Measurements from ENCODE around the gene HAND2.

HAND2 gene

DNA sequence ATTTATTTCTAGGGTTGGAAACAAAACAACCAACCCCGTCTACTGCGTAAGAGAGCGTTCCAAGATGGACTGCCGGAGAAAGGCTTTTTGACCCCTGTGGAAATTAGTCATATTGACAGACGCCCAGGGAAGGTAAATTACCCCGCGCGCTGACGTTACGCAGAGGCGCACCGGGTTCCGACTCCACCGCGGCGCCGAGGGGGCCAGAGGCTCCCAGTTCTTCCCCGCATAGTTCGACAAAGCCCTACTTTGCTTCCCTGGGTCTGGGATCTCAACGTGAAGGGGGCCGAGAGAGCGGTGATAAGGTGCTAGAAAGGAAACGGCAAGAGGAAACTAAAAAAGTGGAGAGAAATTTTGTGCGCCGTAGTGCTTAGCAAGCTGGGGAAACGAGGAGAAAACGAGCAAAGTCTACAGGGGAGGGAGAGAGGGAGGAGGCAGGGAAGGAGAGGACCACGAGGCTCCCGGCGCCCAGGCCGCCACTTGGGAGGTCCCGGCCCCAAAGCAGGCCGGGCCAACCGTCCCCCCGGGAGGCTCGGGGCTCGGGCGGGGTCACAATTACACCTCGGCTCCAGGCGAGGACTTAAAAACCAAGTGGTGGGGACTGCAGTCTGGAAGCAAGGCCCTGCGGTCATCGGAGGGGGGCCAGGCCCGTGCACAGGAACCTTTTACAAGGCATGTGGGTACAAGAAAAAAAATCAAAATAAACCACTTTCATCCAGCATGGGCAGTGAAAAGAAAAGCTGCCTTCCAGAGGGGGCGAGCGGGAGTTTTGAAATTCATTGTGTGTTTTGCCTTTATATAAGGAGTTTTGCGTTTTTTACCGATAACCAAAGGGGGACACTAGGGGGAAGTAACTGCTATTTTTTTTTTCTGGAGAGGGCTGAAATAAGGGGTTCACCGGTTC lies 13.2 kb downstream of the HAND2 start:
- peak overlapping the region; percentile 24 for H3K4me3 ChIP-seq (ENCODE audit: low read depth, low read length)
- H3K4me1 ChIP-seq (ENCODE audit: control insufficient read depth, insufficient read depth, low read length) = peaks cover 6% of the 10 kb centered on the region
- H3K9me3 ChIP-seq (ENCODE audit: control insufficient read depth, insufficient read depth, low read length) = no peaks in the 10 kb centered on the region
- H3K27me3 ChIP-seq (ENCODE audit: control insufficient read depth, insufficient read depth, low read length) = peaks cover 100% of the 10 kb centered on the region
- no peaks in the 10 kb centered on the region for H3K36me3 ChIP-seq (ENCODE audit: control insufficient read depth, insufficient read depth, low read length)
- H3K9ac ChIP-seq (ENCODE audit: low read depth, low read length) = no peak overlapping the region

- Histone ChIP-seq H3K9ac (ENCODE audit: low read depth, low read length) (no peak overlapping the region), H3K4me1 (ENCODE audit: control insufficient read depth, insufficient read depth, low read length) (peaks cover 6% of the 10 kb centered on the region), H3K9me3 (ENCODE audit: control insufficient read depth, insufficient read depth, low read length) (no peaks in the 10 kb centered on the region), H3K4me3 (ENCODE audit: low read depth, low read length) (no peak overlapping the region), H3K36me3 (ENCODE audit: control insufficient read depth, insufficient read depth, low read length) (no peaks in the 10 kb centered on the region), H3K27me3 (ENCODE audit: control insufficient read depth, insufficient read depth, low read length) (peaks cover 100% of the 10 kb centered on the region)
Measured at GRCh38 chr4:173515458-173515857, 14.6 kb downstream of the HAND2 start.

DNA sequence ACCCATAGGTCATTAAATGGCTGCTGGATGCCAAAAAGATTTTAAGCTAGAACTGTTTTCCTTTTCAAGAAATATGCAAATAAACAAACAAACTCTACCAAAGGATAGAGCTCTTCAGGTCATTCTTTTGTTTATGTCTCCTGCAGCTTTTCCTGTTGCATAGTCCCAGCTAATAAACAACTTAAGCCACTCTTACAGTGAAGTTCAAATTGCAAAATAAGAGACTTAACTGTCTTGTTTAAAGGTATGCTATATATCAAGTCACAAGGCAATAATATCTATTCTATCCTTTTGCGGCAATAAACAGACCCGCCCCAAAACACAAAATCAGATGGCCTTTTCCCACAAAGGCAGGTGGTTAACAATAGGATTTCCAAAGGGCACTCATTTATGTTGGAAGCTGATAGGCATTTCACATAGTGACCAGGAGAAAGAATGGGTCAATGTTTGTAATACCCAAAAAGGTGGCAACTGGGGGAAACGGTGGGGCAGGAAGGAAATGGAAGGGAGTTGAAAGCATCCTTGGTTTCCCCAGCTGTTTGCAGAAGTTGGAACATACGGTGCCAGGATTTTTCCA lies 15.3 kb downstream of the HAND2 start:
- H3K9ac ChIP-seq (ENCODE audit: low read depth, low read length) = no peak overlapping the region
- H3K4me1 ChIP-seq (ENCODE audit: control insufficient read depth, insufficient read depth, low read length) = peaks cover 6% of the 10 kb centered on the region
- peaks cover 100% of the 10 kb centered on the region for H3K27me3 ChIP-seq (ENCODE audit: control insufficient read depth, insufficient read depth, low read length)
- no peaks in the 10 kb centered on the region for H3K9me3 ChIP-seq (ENCODE audit: control insufficient read depth, insufficient read depth, low read length)
- no peak overlapping the region for H3K4me3 ChIP-seq (ENCODE audit: low read depth, low read length)
- no peaks in the 10 kb centered on the region for H3K36me3 ChIP-seq (ENCODE audit: control insufficient read depth, insufficient read depth, low read length)

GRCh38 chr4:173513651-173514050 lies 16.4 kb downstream of the HAND2 start:
- no peak overlapping the region for H3K4me3 ChIP-seq (ENCODE audit: low read depth, low read length)
- H3K27me3 ChIP-seq (ENCODE audit: control insufficient read depth, insufficient read depth, low read length) = peaks cover 100% of the 10 kb centered on the region
- no peaks in the 10 kb centered on the region for H3K9me3 ChIP-seq (ENCODE audit: control insufficient read depth, insufficient read depth, low read length)
- H3K36me3 ChIP-seq (ENCODE audit: control insufficient read depth, insufficient read depth, low read length) = no peaks in the 10 kb centered on the region
- H3K4me1 ChIP-seq (ENCODE audit: control insufficient read depth, insufficient read depth, low read length) = peaks cover 6% of the 10 kb centered on the region
- H3K9ac ChIP-seq (ENCODE audit: low read depth, low read length) = no peak overlapping the region

DNA sequence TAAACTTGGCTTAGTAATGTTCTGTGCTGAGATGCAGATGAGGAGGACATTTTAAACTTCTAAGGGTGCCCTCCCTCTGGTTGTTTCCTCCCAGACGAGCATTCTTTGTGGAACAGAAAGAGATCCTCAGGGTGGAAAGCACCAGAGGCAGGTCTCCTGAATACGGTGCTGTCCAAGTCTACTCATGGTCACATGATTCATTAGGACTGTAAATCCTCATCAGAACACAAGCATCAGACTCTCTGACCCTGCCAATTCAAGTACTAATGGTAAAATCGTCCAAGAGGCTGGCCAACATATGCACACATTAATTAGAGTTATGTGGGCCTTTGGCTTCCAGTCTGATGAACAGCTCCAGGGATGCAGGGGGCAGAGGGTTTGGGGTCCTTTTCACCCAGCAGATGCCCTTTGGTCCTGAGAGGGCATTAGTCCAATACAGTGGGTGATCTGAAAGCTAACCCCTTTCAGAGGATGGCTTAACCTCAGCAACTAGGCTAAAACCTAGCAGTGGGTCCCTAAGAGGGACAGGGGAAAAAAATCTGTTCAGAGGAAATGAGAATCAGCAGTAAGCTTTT lies 18.2 kb downstream of the HAND2 start:
- Histone ChIP-seq H3K4me3 (ENCODE audit: low read depth, low read length) (no peak overlapping the region), H3K9me3 (ENCODE audit: control insufficient read depth, insufficient read depth, low read length) (no peaks in the 10 kb centered on the region), H3K27me3 (ENCODE audit: control insufficient read depth, insufficient read depth, low read length) (peaks cover 100% of the 10 kb centered on the region), H3K36me3 (ENCODE audit: control insufficient read depth, insufficient read depth, low read length) (no peaks in the 10 kb centered on the region), H3K4me1 (ENCODE audit: control insufficient read depth, insufficient read depth, low read length) (peaks cover 3% of the 10 kb centered on the region), H3K9ac (ENCODE audit: low read depth, low read length) (no peak overlapping the region)

- peaks cover 100% of the 10 kb centered on the region for H3K27me3 ChIP-seq (ENCODE audit: control insufficient read depth, insufficient read depth, low read length)
- no peaks in the 10 kb centered on the region for H3K4me1 ChIP-seq (ENCODE audit: control insufficient read depth, insufficient read depth, low read length)
- no peak overlapping the region for H3K9ac ChIP-seq (ENCODE audit: low read depth, low read length)
- no peaks in the 10 kb centered on the region for H3K36me3 ChIP-seq (ENCODE audit: control insufficient read depth, insufficient read depth, low read length)
- H3K4me3 ChIP-seq (ENCODE audit: low read depth, low read length) = peak overlapping the region; percentile 39
- H3K9me3 ChIP-seq (ENCODE audit: control insufficient read depth, insufficient read depth, low read length) = no peaks in the 10 kb centered on the region
Measured at GRCh38 chr4:173509036-173510001, 20.7 kb downstream of the HAND2 start.

- no peak overlapping the region for H3K9ac ChIP-seq (ENCODE audit: low read depth, low read length)
- H3K4me3 ChIP-seq (ENCODE audit: low read depth, low read length) = peak overlapping the region; percentile 39
- H3K36me3 ChIP-seq (ENCODE audit: control insufficient read depth, insufficient read depth, low read length) = no peaks in the 10 kb centered on the region
Measured at GRCh38 chr4:173508386-173509035, 21.5 kb downstream of the HAND2 start.

DNA sequence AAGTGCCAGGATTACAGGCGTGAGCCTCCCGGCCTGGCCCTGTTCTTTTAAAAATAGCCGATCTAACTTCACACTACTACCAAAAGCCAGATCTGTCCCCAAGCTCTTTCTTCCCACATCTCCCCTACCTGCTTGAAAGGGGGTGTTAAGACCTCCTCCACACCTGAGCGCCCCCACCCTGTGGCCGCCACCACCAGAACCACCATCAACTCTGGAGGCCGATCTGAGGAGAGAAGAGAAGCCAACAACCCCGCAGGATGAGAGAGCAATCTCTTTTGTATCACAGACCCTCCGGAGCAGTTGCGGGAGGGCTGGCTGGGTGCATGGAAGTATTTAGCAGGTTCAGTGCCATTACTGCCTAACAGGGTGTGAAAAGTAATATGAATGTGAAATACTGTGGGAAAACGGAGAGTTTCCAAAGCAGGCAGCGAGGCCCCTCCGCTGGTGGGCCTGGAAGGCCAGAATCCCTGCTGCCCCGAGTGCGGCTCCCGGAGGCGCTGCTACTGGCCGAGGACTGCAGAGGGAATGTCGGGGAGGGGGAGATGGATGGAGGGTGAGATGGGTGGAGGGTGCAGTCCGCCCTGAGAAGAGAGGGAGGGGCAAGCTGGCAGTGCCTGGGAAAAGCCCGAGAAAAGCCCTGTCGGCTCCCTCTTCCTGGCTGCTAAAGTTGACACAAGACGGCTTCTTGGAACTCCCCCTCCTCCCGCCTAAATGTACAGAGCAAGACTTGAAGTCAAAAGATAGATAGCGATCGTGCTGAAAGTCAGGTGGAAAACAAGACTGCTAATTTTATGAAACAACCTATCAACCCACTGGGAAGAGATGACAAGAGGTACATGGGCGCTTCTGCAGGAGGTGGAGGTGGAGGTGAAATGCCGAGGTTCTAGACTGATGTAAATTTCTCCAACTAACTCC lies 22.3 kb downstream of the HAND2 start:
- H3K27me3 ChIP-seq (ENCODE audit: control insufficient read depth, insufficient read depth, low read length) = peaks cover 100% of the 10 kb centered on the region
- no peak overlapping the region for H3K9ac ChIP-seq (ENCODE audit: low read depth, low read length)
- peak overlapping the region; percentile 39 for H3K4me3 ChIP-seq (ENCODE audit: low read depth, low read length)
- no peaks in the 10 kb centered on the region for H3K4me1 ChIP-seq (ENCODE audit: control insufficient read depth, insufficient read depth, low read length)
- no peaks in the 10 kb centered on the region for H3K9me3 ChIP-seq (ENCODE audit: control insufficient read depth, insufficient read depth, low read length)
- H3K36me3 ChIP-seq (ENCODE audit: control insufficient read depth, insufficient read depth, low read length) = no peaks in the 10 kb centered on the region

More at GRCh38 chr4:173508386-173509035, 21.5 kb downstream of the HAND2 start:
- Histone ChIP-seq H3K9me3 (ENCODE audit: control insufficient read depth, insufficient read depth, low read length) (no peaks in the 10 kb centered on the region), H3K27me3 (ENCODE audit: control insufficient read depth, insufficient read depth, low read length) (peaks cover 100% of the 10 kb centered on the region), H3K4me1 (ENCODE audit: control insufficient read depth, insufficient read depth, low read length) (no peaks in the 10 kb centered on the region)

DNA sequence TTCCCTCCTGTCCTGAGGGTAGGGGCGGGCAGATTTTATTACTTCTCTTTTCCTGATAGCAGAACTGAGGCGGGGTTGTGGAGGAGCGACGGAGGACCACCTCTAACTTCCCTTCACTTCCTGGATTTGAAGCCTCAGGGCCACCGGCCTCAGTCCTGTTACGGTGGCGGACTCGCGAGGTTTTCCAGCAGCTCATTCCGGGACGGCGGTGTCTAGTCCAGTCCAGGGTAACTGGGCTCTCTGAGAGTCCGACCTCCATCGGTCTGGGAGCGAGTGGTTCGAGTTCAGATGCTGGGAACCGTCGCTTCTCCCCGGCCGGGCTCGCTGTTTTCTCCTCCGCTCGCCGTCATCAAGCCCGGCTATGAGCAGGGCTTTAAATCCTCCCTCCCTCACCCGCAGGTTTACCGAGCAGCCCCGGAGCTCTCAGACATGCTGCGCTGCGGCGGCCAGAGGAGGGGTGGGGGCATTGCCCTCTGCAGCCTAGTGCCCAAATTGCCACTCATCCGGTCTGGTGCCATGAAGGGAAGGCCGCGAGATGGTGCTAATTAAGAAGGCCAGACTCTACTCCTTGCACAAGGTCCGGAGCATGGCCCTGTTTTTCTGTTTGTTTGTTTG lies 23.3 kb downstream of the HAND2 start:
- H3K9ac ChIP-seq (ENCODE audit: low read depth, low read length) = no peak overlapping the region
- peaks cover 100% of the 10 kb centered on the region for H3K27me3 ChIP-seq (ENCODE audit: control insufficient read depth, insufficient read depth, low read length)
- no peaks in the 10 kb centered on the region for H3K36me3 ChIP-seq (ENCODE audit: control insufficient read depth, insufficient read depth, low read length)
- no peaks in the 10 kb centered on the region for H3K9me3 ChIP-seq (ENCODE audit: control insufficient read depth, insufficient read depth, low read length)
- H3K4me3 ChIP-seq (ENCODE audit: low read depth, low read length) = peak overlapping the region; percentile 39
- peaks cover 2% of the 10 kb centered on the region for H3K4me1 ChIP-seq (ENCODE audit: control insufficient read depth, insufficient read depth, low read length)

- peaks cover 100% of the 10 kb centered on the region for H3K27me3 ChIP-seq (ENCODE audit: control insufficient read depth, insufficient read depth, low read length)
- H3K4me3 ChIP-seq (ENCODE audit: low read depth, low read length) = peak overlapping the region; percentile 39
- H3K9ac ChIP-seq (ENCODE audit: low read depth, low read length) = no peak overlapping the region
- H3K36me3 ChIP-seq (ENCODE audit: control insufficient read depth, insufficient read depth, low read length) = no peaks in the 10 kb centered on the region
- no peaks in the 10 kb centered on the region for H3K9me3 ChIP-seq (ENCODE audit: control insufficient read depth, insufficient read depth, low read length)
- H3K4me1 ChIP-seq (ENCODE audit: control insufficient read depth, insufficient read depth, low read length) = peaks cover 4% of the 10 kb centered on the region
Measured at GRCh38 chr4:173505924-173506518, 24.0 kb downstream of the HAND2 start.

Measured in iPS-15b (cell line).